Endometrium (tissue), 2 donors: ENCODE data around the gene IFNA10.
"Not testable (repeated sequence)": the region's sequence is repeated elsewhere in the genome, so short reads cannot be mapped to it uniquely, and the experiment has no call there.

Experiments used
- FAIRE-seq: peaks from 2 replicates; lab custom pipeline; 2012; peaks lifted over from hg19 to GRCh38; lab: Jason Lieb, UNC
- donor health status: control.
- donor health status: control.

Gene IFNA10

GRCh38 chr9:21194867-21195776 is 11.8 kb downstream of the IFNA10 start:
- peak; percentile 23 for FAIRE-seq

GRCh38 chr9:21187487-21187886 is 19.5 kb downstream of the IFNA10 start, which contains the start of gene IFNA4:
Gene IFNA4, minus strand, starts transcription at chr9:21187587. Its CDS starts 56 bp downstream, at chr9:21187531.
- FAIRE-seq: not testable (repeated sequence)

GRCh38 chr9:21182810-21183736 is 23.9 kb downstream of the IFNA10 start:
- not testable (repeated sequence) for FAIRE-seq

GRCh38 chr9:21174671-21175070 is 32.3 kb downstream of the IFNA10 start:
- no peak for FAIRE-seq

- no peak for FAIRE-seq
Measured at GRCh38 chr9:21172156-21172555, 34.8 kb downstream of the IFNA10 start.

GRCh38 chr9:21171351-21171750 is 35.6 kb downstream of the IFNA10 start:
- no peak for FAIRE-seq

GRCh38 chr9:21166560-21166959 is 40.4 kb downstream of the IFNA10 start, which contains the start of gene IFNA21:
Gene IFNA21, minus strand, starts transcription at chr9:21166660. Its CDS starts 48 bp downstream, at chr9:21166612.
- FAIRE-seq: not testable (repeated sequence)

- peak; percentile 91 for FAIRE-seq
Measured at GRCh38 chr9:21165516-21165915, 41.4 kb downstream of the IFNA10 start.

- FAIRE-seq: no peak
Measured at GRCh38 chr9:21160178-21160577, 46.8 kb downstream of the IFNA10 start.
